Prostate gland (tissue), 2 donors: ENCODE data around the gene PSME1.

Experiments used
- CTCF ChIP-seq, 4 experiments: fragments of 200-600 bp in 2 of 4; fragments of 450-650 bp in 2 of 4; sonication (generic) in 2 of 4; IDR thresholded peaks; 1 replicate in 3 of 4; 2 replicates in 1 of 4; pipeline ENCODE4 v1.5.1; 2016 to 2019; ENCODE audit warnings: antibody characterized with exemption in 4 of 4, mild to moderate bottlenecking in 2 of 4, moderate library complexity in 2 of 4
- POLR2AphosphoS5 ChIP-seq: sonication (generic); formaldehyde crosslinking; IDR thresholded peaks from one replicate; pipeline ENCODE4 v1.6.1; 2017; ENCODE audit warnings: antibody characterized with exemption

DNA sequence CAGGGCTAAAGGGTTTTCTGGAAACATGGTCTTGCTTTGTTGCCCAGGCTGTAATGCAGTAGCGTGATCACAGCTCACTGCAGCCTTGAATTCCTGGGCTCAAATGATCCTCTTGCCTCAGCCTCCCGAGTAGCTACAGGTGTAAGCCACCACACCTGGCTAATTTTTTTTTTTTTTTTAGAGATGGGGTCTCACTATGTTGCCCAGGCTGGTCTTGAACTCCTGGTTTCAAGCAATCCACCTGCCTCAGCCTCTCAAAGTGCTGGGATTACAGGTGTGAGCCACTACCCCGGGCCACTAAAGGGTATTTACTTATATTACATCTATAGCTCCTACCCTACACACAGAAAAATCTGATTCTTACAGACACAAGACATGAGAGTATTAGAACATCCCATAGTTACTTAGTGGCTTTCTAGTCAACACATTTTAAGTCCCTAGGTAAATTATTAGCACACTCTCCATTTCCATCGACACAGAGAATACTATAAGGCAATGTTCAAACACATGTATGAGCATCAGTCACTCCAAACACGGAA, 27.6 kb upstream of the PSME1 start:
- TF ChIP-seq CTCF (IDR thresholded peaks at IDR 0.05) (no peak), POLR2AphosphoS5 (no peak)
